ENCODE data around the gene POLL. TPM values are rescaled to one million over a fixed set of nuclear protein-coding genes. Genes with fewer than 3 reads are reported as not detected.

Gene POLL
- total RNA-seq, 1 donor from 2014 or later, result 30.4 TPM

DNA sequence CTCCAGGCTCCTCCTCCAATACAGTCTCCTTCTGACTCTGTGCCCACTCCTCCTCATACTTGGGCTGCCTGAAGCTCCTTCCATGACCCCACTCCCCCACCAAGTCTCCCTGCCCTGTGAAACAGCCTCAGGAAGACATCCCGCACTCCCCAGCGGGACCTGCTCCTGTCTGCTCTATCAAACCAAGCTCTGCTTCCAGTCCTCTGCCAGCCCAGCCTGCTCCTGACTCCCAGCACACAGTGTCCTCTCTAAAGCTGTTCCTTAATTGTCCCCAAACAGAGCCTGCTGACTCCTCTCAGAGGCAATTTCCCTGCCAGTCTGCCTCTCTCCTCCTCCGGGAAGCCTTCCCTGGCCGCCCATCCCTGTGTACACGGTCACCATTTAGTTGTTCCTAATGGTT, 9.9 kb downstream of the POLL start:
- H3K27ac ChIP-seq, result no peak overlapping the region
- H3K9me3 ChIP-seq, result no peaks in the 10 kb centered on the region
- no peak for DNase-seq
- no peak overlapping the region for H3K4me3 ChIP-seq
- no peaks in the 10 kb centered on the region for H3K4me1 ChIP-seq
- H3K36me3 ChIP-seq, result peaks cover 36% of the 10 kb centered on the region
- TF ChIP-seq CTCF (IDR thresholded peaks at IDR 0.05), result no peak
- H3K27me3 ChIP-seq, result no peaks in the 10 kb centered on the region
- no peak for ATAC-seq
- intact Hi-C loops (cut with DNase I), result loop anchor here (10.0 kb wide), 1 partner anchor 363 kb away; no protein-coding TSS in a partner anchor

DNA sequence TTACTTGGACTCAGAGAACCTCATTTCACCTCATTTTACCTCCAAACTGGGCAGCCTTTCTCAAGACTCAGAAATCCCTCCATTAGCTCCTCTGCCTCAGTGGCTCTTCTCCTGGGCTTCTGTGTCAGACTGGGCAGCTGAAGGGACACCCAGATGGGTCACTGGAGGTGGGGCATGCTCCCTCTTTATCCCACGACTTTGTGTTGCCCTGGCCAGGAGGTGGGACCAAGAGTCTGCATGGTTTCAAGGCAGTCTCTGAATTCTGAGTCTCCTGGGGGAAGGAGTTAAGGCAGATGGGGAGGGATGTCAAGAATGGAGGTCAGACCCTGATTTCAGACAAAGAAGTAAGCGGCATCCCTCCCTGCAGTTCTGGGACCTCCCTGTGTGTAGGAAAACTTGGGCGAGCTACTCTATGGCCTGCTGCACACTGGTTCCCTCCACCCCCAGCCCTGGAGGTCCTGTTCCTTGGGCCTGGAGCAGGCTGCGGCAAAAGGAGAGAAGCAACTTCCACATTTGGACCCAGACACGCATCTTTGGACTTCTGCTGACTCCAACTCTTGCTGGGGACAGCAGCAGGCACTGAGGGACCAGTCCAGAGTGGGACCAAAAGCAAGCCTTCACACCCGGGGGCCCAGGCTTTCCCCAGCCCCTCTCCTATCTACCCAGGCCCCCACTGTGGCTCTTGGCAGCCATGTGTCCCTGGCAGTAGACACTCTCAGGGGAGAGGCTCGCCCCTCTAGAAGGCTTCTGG, 10.8 kb downstream of the POLL start:
- peaks cover 29% of the 10 kb centered on the region for H3K36me3 ChIP-seq
- TF ChIP-seq CTCF (IDR thresholded peaks at IDR 0.05), result no peak
- ATAC-seq, result no peak

DNA sequence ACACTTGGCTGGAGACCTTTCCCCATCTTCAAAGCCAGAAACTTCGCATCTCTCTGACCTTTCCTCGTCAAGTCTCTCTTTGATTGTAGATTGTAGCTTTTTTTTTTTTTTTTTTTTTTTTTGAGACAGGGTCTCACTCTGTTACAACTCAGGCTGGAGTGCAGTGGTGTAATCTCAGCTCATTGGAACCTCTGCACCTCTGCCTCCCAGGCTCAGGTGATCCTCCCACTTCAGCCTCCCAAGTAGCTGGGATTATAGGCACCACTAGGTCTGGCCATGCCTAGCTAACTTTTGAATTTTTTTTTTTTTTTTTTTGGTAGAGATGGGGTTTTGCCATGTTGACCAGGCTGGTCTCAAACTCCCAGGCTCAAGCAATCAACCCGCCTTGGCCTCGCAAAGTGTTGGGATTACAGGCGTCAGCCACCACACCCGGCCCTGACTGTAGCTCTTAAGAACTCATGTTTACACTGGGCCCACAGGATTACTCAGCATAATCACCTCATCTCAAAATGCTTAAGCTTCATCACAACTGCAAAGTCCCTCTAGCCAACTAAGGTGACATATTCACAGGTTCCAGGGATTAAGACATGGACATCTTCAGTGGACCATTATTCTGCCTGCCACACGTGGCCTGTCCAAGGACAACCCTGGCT, 11.7 kb downstream of the POLL start:
- no peak for TF ChIP-seq CTCF (IDR thresholded peaks at IDR 0.05)
- ATAC-seq (no peak), DNase-seq (no peak)
- peaks cover 25% of the 10 kb centered on the region for H3K36me3 ChIP-seq
- H3K9me3 ChIP-seq, result no peaks in the 10 kb centered on the region
- H3K27ac ChIP-seq, result no peak overlapping the region
- no peaks in the 10 kb centered on the region for H3K4me1 ChIP-seq
- H3K27me3 ChIP-seq, result no peaks in the 10 kb centered on the region
- no peak overlapping the region for H3K4me3 ChIP-seq
- intact Hi-C loops (cut with DNase I), result loop anchor here (10.0 kb wide), 1 partner anchor 362 kb away; no protein-coding TSS in a partner anchor

More for the DNA sequence above, 10.8 kb downstream of the POLL start:
- H3K27ac ChIP-seq, result no peak overlapping the region
- no peaks in the 10 kb centered on the region for H3K4me1 ChIP-seq
- H3K27me3 ChIP-seq, result no peaks in the 10 kb centered on the region
- no peaks in the 10 kb centered on the region for H3K9me3 ChIP-seq
- H3K4me3 ChIP-seq, result no peak overlapping the region
- peak; percentile 37 for DNase-seq
- intact Hi-C loops (cut with DNase I), result loop anchor here (10.0 kb wide), 1 partner anchor 362 kb away; no protein-coding TSS in a partner anchor

GRCh38 chr10:101575580-101576210, 12.4 kb downstream of the POLL start:
- H3K36me3 ChIP-seq, result peaks cover 25% of the 10 kb centered on the region
- ATAC-seq, result no peak
- intact Hi-C loops (cut with DNase I), result loop anchor here (10.0 kb wide), 1 partner anchor 361 kb away; no protein-coding TSS in a partner anchor

More at GRCh38 chr10:101575580-101576210, 12.4 kb downstream of the POLL start:
- Histone ChIP-seq H3K27me3 (no peaks in the 10 kb centered on the region), H3K9me3 (no peaks in the 10 kb centered on the region), H3K4me1 (peaks cover 2% of the 10 kb centered on the region), H3K4me3 (no peak overlapping the region), H3K27ac (no peak overlapping the region)
- TF ChIP-seq CTCF (IDR thresholded peaks at IDR 0.05), result no peak
- peak; percentile 50 for DNase-seq
